ENCODE results near the gene MLLT3.

Gene MLLT3

GRCh38 chr9:20476912-20477521 lies 145.3 kb downstream of the MLLT3 start:
- no peak overlapping the region for H3K4me3 ChIP-seq (ENCODE audit: control insufficient read depth, low read depth, low read length)
- TF ChIP-seq CTCF (conservative IDR thresholded peaks at IDR 0.05; ENCODE audit: control insufficient read depth, insufficient read depth, low read depth, low read length): no peak
- DNase-seq (ENCODE audit: low read depth): no peak

GRCh38 chr9:20474496-20474895 lies 147.8 kb downstream of the MLLT3 start:
- TF ChIP-seq CTCF (conservative IDR thresholded peaks at IDR 0.05; ENCODE audit: control insufficient read depth, insufficient read depth, low read depth, low read length): no peak
- no peak for DNase-seq (ENCODE audit: low read depth)
- H3K4me3 ChIP-seq (ENCODE audit: control insufficient read depth, low read depth, low read length): no peak overlapping the region

- TF ChIP-seq CTCF (conservative IDR thresholded peaks at IDR 0.05; ENCODE audit: control insufficient read depth, insufficient read depth, low read depth, low read length): no peak
- H3K4me3 ChIP-seq (ENCODE audit: control insufficient read depth, low read depth, low read length): no peak overlapping the region
- DNase-seq (ENCODE audit: low read depth): peak; percentile 17
Measured at GRCh38 chr9:20473515-20474013, 148.7 kb downstream of the MLLT3 start.

- no peak for TF ChIP-seq CTCF (conservative IDR thresholded peaks at IDR 0.05; ENCODE audit: control insufficient read depth, insufficient read depth, low read depth, low read length)
- no peak for DNase-seq (ENCODE audit: low read depth)
- no peak overlapping the region for H3K4me3 ChIP-seq (ENCODE audit: control insufficient read depth, low read depth, low read length)
Measured at GRCh38 chr9:20472342-20473045, 149.8 kb downstream of the MLLT3 start.

GRCh38 chr9:20466328-20467008 lies 155.8 kb downstream of the MLLT3 start:
- DNase-seq (ENCODE audit: low read depth): no peak
- TF ChIP-seq CTCF (conservative IDR thresholded peaks at IDR 0.05; ENCODE audit: control insufficient read depth, insufficient read depth, low read depth, low read length): no peak

GRCh38 chr9:20464242-20464641 lies 158.1 kb downstream of the MLLT3 start:
- TF ChIP-seq CTCF (conservative IDR thresholded peaks at IDR 0.05; ENCODE audit: control insufficient read depth, insufficient read depth, low read depth, low read length): no peak
- no peak overlapping the region for H3K4me3 ChIP-seq (ENCODE audit: control insufficient read depth, low read depth, low read length)
- DNase-seq (ENCODE audit: low read depth): no peak

More at GRCh38 chr9:20466328-20467008, 155.8 kb downstream of the MLLT3 start:
- no peak overlapping the region for H3K4me3 ChIP-seq (ENCODE audit: control insufficient read depth, low read depth, low read length)

All from fibroblast of mammary gland (primary cell).